ENCODE data around the gene DIP2A.

DNA sequence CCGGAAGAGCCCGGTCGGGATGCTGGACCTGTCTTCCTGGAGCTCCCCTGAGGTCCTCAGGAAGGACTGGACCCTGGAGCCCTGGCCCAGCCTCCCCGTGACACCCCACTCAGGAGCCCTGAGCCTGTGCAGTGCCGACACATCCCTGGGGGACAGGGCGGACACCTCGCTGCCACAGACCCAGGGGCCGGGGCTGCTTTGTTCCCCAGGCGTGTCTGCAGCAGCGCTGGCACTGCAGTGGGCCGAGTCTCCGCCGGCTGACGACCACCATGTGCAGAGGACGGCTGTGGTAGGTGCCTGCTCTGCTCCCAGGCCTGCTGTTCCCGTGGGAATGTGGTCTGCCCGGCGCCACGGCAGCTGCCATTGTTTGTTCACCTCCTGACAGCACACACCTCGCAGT is 42.1 kb upstream of the DIP2A start:
- TF ChIP-seq, protein P1, sequence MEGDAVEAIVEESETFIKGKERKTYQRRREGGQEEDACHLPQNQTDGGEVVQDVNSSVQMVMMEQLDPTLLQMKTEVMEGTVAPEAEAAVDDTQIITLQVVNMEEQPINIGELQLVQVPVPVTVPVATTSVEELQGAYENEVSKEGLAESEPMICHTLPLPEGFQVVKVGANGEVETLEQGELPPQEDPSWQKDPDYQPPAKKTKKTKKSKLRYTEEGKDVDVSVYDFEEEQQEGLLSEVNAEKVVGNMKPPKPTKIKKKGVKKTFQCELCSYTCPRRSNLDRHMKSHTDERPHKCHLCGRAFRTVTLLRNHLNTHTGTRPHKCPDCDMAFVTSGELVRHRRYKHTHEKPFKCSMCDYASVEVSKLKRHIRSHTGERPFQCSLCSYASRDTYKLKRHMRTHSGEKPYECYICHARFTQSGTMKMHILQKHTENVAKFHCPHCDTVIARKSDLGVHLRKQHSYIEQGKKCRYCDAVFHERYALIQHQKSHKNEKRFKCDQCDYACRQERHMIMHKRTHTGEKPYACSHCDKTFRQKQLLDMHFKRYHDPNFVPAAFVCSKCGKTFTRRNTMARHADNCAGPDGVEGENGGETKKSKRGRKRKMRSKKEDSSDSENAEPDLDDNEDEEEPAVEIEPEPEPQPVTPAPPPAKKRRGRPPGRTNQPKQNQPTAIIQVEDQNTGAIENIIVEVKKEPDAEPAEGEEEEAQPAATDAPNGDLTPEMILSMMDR (IDR thresholded peaks at IDR 0.05; ENCODE audit: low read depth, low read length) = no peak
- TF ChIP-seq POLR2A (IDR thresholded peaks at IDR 0.05; ENCODE audit: extremely low read depth, insufficient read length) (no peak), MYC (IDR thresholded peaks at IDR 0.05; ENCODE audit: low read depth, low read length) (no peak)
- TF ChIP-seq, protein P2, sequence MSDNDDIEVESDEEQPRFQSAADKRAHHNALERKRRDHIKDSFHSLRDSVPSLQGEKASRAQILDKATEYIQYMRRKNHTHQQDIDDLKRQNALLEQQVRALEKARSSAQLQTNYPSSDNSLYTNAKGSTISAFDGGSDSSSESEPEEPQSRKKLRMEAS (IDR thresholded peaks at IDR 0.05; ENCODE audit: low read depth, low read length) = no peak

Data from NB4 (cell line).